Activated CD8-positive, alpha-beta memory T cell treated with anti-CD3 and anti-CD28 coated beads for 24 hours (primary cell): ENCODE results near the gene HSPA12B.

ENCODE experiments used
- DNase-seq: peaks from one replicate; pipeline ENCODE4 v3.0.0-alpha.2; 2020

Gene HSPA12B

GRCh38 chr20:3767427-3768341 is 35.2 kb downstream of the HSPA12B start, which contains the start of gene ADISSP:
ADISSP (minus strand) TSS chr20:3767753; CDS start chr20:3760100, 7,653 bp downstream.
- DNase-seq = peak; percentile 97

GRCh38 chr20:3768342-3769130 is 36.1 kb downstream of the HSPA12B start:
- peak; percentile 88 for DNase-seq

- no peak for DNase-seq
These were observed 39.1 kb downstream of the HSPA12B start for GRCh38 chr20:3771552-3772058.

- no peak for DNase-seq
These were observed 43.1 kb downstream of the HSPA12B start for GRCh38 chr20:3775457-3776108.

- DNase-seq = no peak
These were observed 44.9 kb downstream of the HSPA12B start for GRCh38 chr20:3777381-3777715.

- peak; percentile 87 for DNase-seq
These were observed 45.5 kb downstream of the HSPA12B start for GRCh38 chr20:3777716-3778629.

GRCh38 chr20:3778976-3779375 is 46.5 kb downstream of the HSPA12B start:
- DNase-seq = no peak

GRCh38 chr20:3781153-3781910 is 48.8 kb downstream of the HSPA12B start, which contains the start of gene SPEF1:
SPEF1 (minus strand) TSS chr20:3781448; CDS start chr20:3781287, 161 bp downstream.
- DNase-seq = peak; percentile 74

- no peak for DNase-seq
These were observed 50.1 kb downstream of the HSPA12B start for GRCh38 chr20:3782597-3782996.

- DNase-seq = no peak
These were observed 50.6 kb downstream of the HSPA12B start for GRCh38 chr20:3783068-3783489.

- no peak for DNase-seq
These were observed 51.2 kb downstream of the HSPA12B start for GRCh38 chr20:3783511-3784195.

- no peak for DNase-seq
These were observed 51.9 kb downstream of the HSPA12B start for GRCh38 chr20:3784216-3784853.

GRCh38 chr20:3784863-3785239 is 52.4 kb downstream of the HSPA12B start:
- DNase-seq = no peak

- no peak for DNase-seq
These were observed 53.0 kb downstream of the HSPA12B start for GRCh38 chr20:3785240-3786125.

- peak; percentile 77 for DNase-seq
These were observed 53.6 kb downstream of the HSPA12B start for GRCh38 chr20:3786126-3786484.

- peak; percentile 97 for DNase-seq
These were observed 54.3 kb downstream of the HSPA12B start, which contains the start of gene CENPB for GRCh38 chr20:3786665-3787323. CENPB (minus strand) TSS chr20:3786740; CDS start chr20:3786483, 257 bp downstream.

- DNase-seq = no peak
These were observed 55.0 kb downstream of the HSPA12B start for GRCh38 chr20:3787324-3788014.
